SK-N-SH (cell line): Measurements from ENCODE around the gene CXorf65. TPM values are rescaled to one million over a fixed set of nuclear protein-coding genes. Genes with fewer than 3 reads are reported as not detected.

ENCODE experiments used
- CTCF ChIA-PET: fragments of 300-600, 350-600 bp; formaldehyde crosslinking; extraction: SDS; loops from one replicate; lab custom pipeline; 2021; lab: Yijun Ruan, JAX
- POLR2A ChIA-PET: fragments of 350-600 bp; sonication (Branson Sonifier 250); formaldehyde crosslinking; extraction: SDS; loops from one replicate; lab custom pipeline; 2020; ENCODE audit warnings: antibody characterized with exemption, inconsistent platforms; lab: Yijun Ruan, JAX
- DNase-seq: peaks from one replicate; pipeline ENCODE4 v3.0.0; 2012
- H2AFZ ChIP-seq: fragments of 200-600 bp; sonication (generic); 2 replicates; pipeline ENCODE4 v1.8.1; 2016; ENCODE audit warnings: antibody characterized with exemption, mild to moderate bottlenecking, low read depth
- H3F3A ChIP-seq: fragments of 200-600 bp; sonication (generic); replicated peaks from 2 replicates; pipeline ENCODE3; 2016; ENCODE audit warnings: antibody characterized with exemption, mild to moderate bottlenecking; ENCODE audit not compliant: insufficient read depth
- H3K27ac ChIP-seq, 2 experiments: fragments of 200-500 bp in 1 of 2; fragments of 200-600 bp in 1 of 2; sonication (Bioruptor generic) in 1 of 2; sonication (generic), shearing (Covaris generic) in 1 of 2; 2 replicates each; pipeline versions ENCODE4 v1.5.1 to v1.6.1; 2014 to 2016; ENCODE audit warnings: low read depth in 2 of 2, inconsistent platforms in 1 of 2, low read length in 1 of 2, mild to moderate bottlenecking in 1 of 2, mixed read lengths in 1 of 2
- H3K27me3 ChIP-seq: fragments of 200-600 bp; sonication (generic), shearing (Covaris generic); 2 replicates; pipeline ENCODE4 v1.6.1; 2016; ENCODE audit warnings: mixed run types; ENCODE audit not compliant: insufficient read depth
- H3K36me3 ChIP-seq, 2 experiments: fragments of 200-500 bp in 1 of 2; fragments of 200-600 bp in 1 of 2; sonication (Bioruptor generic) in 1 of 2; sonication (generic) in 1 of 2; replicated peaks in 1 of 2; 2 replicates each; pipeline versions ENCODE3 to v1.5.1; 2014 to 2016; ENCODE audit warnings: low read length in 1 of 2, mild to moderate bottlenecking in 1 of 2; ENCODE audit not compliant: insufficient read depth in 2 of 2, control insufficient read depth in 1 of 2
- H3K4me1 ChIP-seq, 2 experiments: fragments of 200-500 bp in 1 of 2; fragments of 200-600 bp in 1 of 2; sonication (Bioruptor generic) in 1 of 2; sonication (generic), shearing (Covaris generic) in 1 of 2; 2 replicates each; pipeline versions ENCODE4 v1.5.1 to v1.6.1; 2014 to 2016; ENCODE audit warnings: low read depth in 1 of 2, low read length in 1 of 2, mixed run types in 1 of 2; ENCODE audit not compliant: insufficient read depth in 2 of 2, control insufficient read depth in 1 of 2
- H3K4me2 ChIP-seq: fragments of 200-600 bp; sonication (generic), shearing (Covaris generic); 2 replicates; pipeline ENCODE4 v1.6.1; 2017; ENCODE audit warnings: mixed run types
- H3K4me3 ChIP-seq, 2 experiments: fragments of 200-500 bp in 1 of 2; fragments of 200-600 bp in 1 of 2; sonication (Bioruptor generic) in 1 of 2; sonication (generic), shearing (Covaris generic) in 1 of 2; 2 replicates each; pipeline versions ENCODE4 v1.5.1 to v1.8.1; 2014 to 2016; ENCODE audit warnings: low read depth in 2 of 2, inconsistent platforms in 1 of 2, low read length in 1 of 2, mild to moderate bottlenecking in 1 of 2, mixed read lengths in 1 of 2, moderate library complexity in 1 of 2
- H3K79me2 ChIP-seq: fragments of 200-600 bp; sonication (generic); 2 replicates; pipeline ENCODE4 v1.8.1; 2017; ENCODE audit warnings: mild to moderate bottlenecking; ENCODE audit not compliant: insufficient read depth
- H3K9ac ChIP-seq: fragments of 200-600 bp; sonication (generic); 2 replicates; pipeline ENCODE4 v1.6.1; 2017; ENCODE audit warnings: mixed run types
- H3K9me2 ChIP-seq: fragments of 200-600 bp; sonication (generic); 2 replicates; pipeline ENCODE4 v1.6.1; 2017; ENCODE audit warnings: mixed run types
- H3K9me3 ChIP-seq: fragments of 200-600 bp; sonication (generic); 2 replicates; pipeline ENCODE4 v1.6.1; 2017; ENCODE audit warnings: mixed run types, mild to moderate bottlenecking, moderate library complexity
- H4K20me1 ChIP-seq: fragments of 200-600 bp; sonication (generic); 2 replicates; pipeline ENCODE4 v1.6.1; 2017; ENCODE audit warnings: mild to moderate bottlenecking, mixed run types; ENCODE audit not compliant: insufficient read depth
- CHD2 ChIP-seq: fragments of 150-350 bp; IDR thresholded peaks from 2 replicates; pipeline ENCODE4 v1.6.1; 2018; ENCODE audit warnings: low read length; ENCODE audit not compliant: partially characterized antibody
- EZH2phosphoT487 ChIP-seq: fragments of 200-600 bp; sonication (generic); IDR thresholded peaks from 2 replicates; pipeline ENCODE4 v1.6.1; 2017; ENCODE audit warnings: low read depth, mixed run types, mild to moderate bottlenecking, antibody characterized with exemption, moderate library complexity, borderline replicate concordance
- FOSL2 ChIP-seq: IDR thresholded peaks from 2 replicates; pipeline ENCODE4 v1.4.0; 2012; ENCODE audit warnings: low read depth, mild to moderate bottlenecking, moderate library complexity, borderline replicate concordance
- FOXJ3 ChIP-seq: sonication (generic); formaldehyde crosslinking; IDR thresholded peaks from 2 replicates; pipeline ENCODE4 v1.5.1; 2020; ENCODE audit warnings: mild to moderate bottlenecking, missing genetic modification reagents
- FOXM1 ChIP-seq: IDR thresholded peaks from 2 replicates; pipeline ENCODE4 v1.4.0; 2012; ENCODE audit warnings: low read depth, mild to moderate bottlenecking
- JUND ChIP-seq: IDR thresholded peaks from 2 replicates; pipeline ENCODE4 v1.4.0; 2012
- MAX ChIP-seq: IDR thresholded peaks from 2 replicates; pipeline ENCODE4 v1.4.0; 2012; ENCODE audit warnings: low read depth
- MEF2A ChIP-seq: IDR thresholded peaks from 2 replicates; pipeline ENCODE4 v1.4.0; 2012; ENCODE audit warnings: low read depth, borderline replicate concordance
- NRF1 ChIP-seq: IDR thresholded peaks from 2 replicates; pipeline ENCODE4 v1.6.1; 2012; ENCODE audit warnings: low read depth, mild to moderate bottlenecking, low read length
- RAD21 ChIP-seq: IDR thresholded peaks from 2 replicates; pipeline ENCODE4 v1.6.1; 2012; ENCODE audit warnings: mild to moderate bottlenecking, low read length
- RCOR1 ChIP-seq: fragments of 150-350 bp; IDR thresholded peaks from 2 replicates; pipeline ENCODE4 v1.6.1; 2017; ENCODE audit warnings: antibody characterized with exemption, low read length
- RXRA ChIP-seq: IDR thresholded peaks from 2 replicates; pipeline ENCODE4 v1.4.0; 2012; ENCODE audit warnings: low read depth, mild to moderate bottlenecking, borderline replicate concordance
- SIN3A ChIP-seq: IDR thresholded peaks from 2 replicates; pipeline ENCODE4 v1.6.1; 2012; ENCODE audit warnings: low read depth, mild to moderate bottlenecking, low read length, moderate library complexity, borderline replicate concordance
- SMC3 ChIP-seq: IDR thresholded peaks from 2 replicates; pipeline ENCODE4 v1.6.1; 2012; ENCODE audit warnings: low read depth, low read length, improper control_type of control experiment
- TAF1 ChIP-seq: IDR thresholded peaks from 2 replicates; pipeline ENCODE4 v1.6.1; 2012; ENCODE audit warnings: low read depth, mild to moderate bottlenecking, low read length, moderate library complexity, borderline replicate concordance
- TCF12 ChIP-seq: IDR thresholded peaks from 2 replicates; pipeline ENCODE4 v1.4.0; 2012
- TEAD4 ChIP-seq: IDR thresholded peaks from 2 replicates; pipeline ENCODE4 v1.4.0; 2012; ENCODE audit warnings: mild to moderate bottlenecking, borderline replicate concordance; ENCODE audit not compliant: insufficient read depth
- YY1 ChIP-seq: IDR thresholded peaks from 2 replicates; pipeline ENCODE4 v1.4.0; 2012; ENCODE audit warnings: low read depth, mild to moderate bottlenecking
- WGBS: methylation state at CpG from one replicate; pipeline ENCODE4 v1.1.6; 2017; ENCODE audit warnings: low lambda C conversion rate; 5-methylcytosine and 5-hydroxymethylcytosine counted together
- polyA plus RNA-seq, 3 experiments: library from polyadenylated mRNA; depleted of rRNA; stranded (reverse); fragments of >200 nt; gene quantifications; 2 replicates each; pipeline ENCODE4 v1.2.3, GENCODE V29; 2012
- TF ChIP-seq, protein P1 (sequence below): IDR thresholded peaks from 2 replicates; pipeline ENCODE4; 2012

Gene CXorf65
- polyA plus RNA-seq, 1 of the 3 experiments (the other 2 are of a cell fraction): not detected

DNA sequence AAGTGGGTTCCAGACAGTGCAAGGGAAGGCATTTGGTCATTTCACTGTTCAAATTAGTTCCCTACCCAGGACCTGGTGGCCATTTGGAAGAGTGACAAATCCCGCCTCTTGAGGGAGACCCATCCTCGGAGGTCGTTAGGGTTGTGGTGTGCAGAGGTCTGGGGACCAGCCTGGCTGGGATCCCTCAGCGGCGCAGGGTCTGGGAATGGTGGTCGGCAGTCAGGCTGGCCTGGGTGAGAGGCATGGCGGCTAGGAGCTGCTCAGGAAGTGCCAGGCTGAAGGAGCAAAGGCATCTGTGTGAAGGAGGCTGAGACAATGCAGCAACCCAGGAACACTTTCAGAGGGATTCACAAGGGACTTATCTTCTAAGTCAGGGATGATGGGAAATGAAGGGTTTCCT lies 44.8 kb upstream of the CXorf65 start:
- no peak for TF ChIP-seq FOXJ3 (CRISPR knock-in tag)
- WGBS: 49% methylated on average over 4 of the region's 7 CpGs
- CTCF ChIA-PET: interaction anchor here (0.9 kb wide), 1 partner anchor 27 kb away, joined by 3 read pairs; no protein-coding TSS in a partner anchor
- no peaks in the 10 kb centered on the region for H3K36me3 ChIP-seq
- peaks cover 35% of the 10 kb centered on the region; the same call in 1 of the 2 replicates for H3K27me3 ChIP-seq
- H3K4me2 ChIP-seq: no peak overlapping the region
- POLR2A ChIA-PET: no interaction called here
- no peaks in the 10 kb centered on the region for H3K9me3 ChIP-seq
- H3K9ac ChIP-seq: no peak overlapping the region
- no peaks in the 10 kb centered on the region for H3F3A ChIP-seq
- no peaks in the 10 kb centered on the region for H3K9me2 ChIP-seq
- no peaks in the 10 kb centered on the region; a peak in 1 of 4 replicates for H3K4me1 ChIP-seq
- no peak overlapping the region for H2AFZ ChIP-seq
- no peak overlapping the region for H3K4me3 ChIP-seq
- H3K27ac ChIP-seq: no peak overlapping the region
- no peak for DNase-seq
- H4K20me1 ChIP-seq: no peaks in the 10 kb centered on the region
- H3K79me2 ChIP-seq: no peaks in the 10 kb centered on the region

DNA sequence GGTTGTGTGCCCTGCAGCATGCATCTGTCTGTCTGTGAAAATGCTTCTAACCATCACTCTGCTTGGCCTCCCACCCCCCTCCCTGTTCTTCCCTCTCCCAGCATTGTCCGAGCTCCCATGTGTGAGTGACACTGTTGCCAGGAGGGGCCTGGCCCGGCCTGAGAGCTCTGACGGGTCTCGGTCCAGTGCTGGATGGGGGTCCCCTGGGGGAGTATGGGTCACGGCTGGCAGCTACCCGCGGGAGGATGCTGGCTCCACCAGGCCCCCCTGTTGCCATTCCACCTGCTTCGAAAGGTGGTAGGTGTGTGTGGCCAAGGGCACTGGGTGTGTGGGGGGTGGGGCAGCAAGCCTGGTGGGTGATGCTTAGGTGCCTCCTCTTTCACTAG lies 41.7 kb upstream of the CXorf65 start:
- no peak overlapping the region for H3K4me2 ChIP-seq
- peaks cover 0 to 4% of the 10 kb centered on the region in 2 experiments; a peak in 1 of 4 replicates for H3K4me1 ChIP-seq
- H3F3A ChIP-seq: peaks cover 7% of the 10 kb centered on the region
- POLR2A ChIA-PET: interaction anchor here (0.6 to 0.7 kb wide), 2 partner anchors 11 to 154 kb away, joined by 3 to 5 read pairs; no protein-coding TSS in a partner anchor
- no peak overlapping the region for H3K27ac ChIP-seq
- no peaks in the 10 kb centered on the region for H3K9me2 ChIP-seq
- CTCF ChIA-PET: no interaction called here
- H3K36me3 ChIP-seq: no peaks in the 10 kb centered on the region
- no peak overlapping the region for H3K9ac ChIP-seq
- no peak overlapping the region for H2AFZ ChIP-seq
- H3K4me3 ChIP-seq: no peak overlapping the region
- no peak for DNase-seq
- peaks cover 23% of the 10 kb centered on the region; the same call in 1 of the 2 replicates for H3K27me3 ChIP-seq
- TF ChIP-seq FOXJ3 (CRISPR knock-in tag) (no peak), SMC3 (no peak), RCOR1 (no peak), FOSL2 (no peak), FOXM1 (no peak), TEAD4 (no peak), TCF12 (no peak), MEF2A (no peak), MAX (no peak), RXRA (no peak), RAD21 (no peak), CHD2 (no peak), NRF1 (no peak), EZH2phosphoT487 (no peak), YY1 (no peak), TAF1 (no peak), JUND (no peak), SIN3A (no peak)
- TF ChIP-seq, protein P1, sequence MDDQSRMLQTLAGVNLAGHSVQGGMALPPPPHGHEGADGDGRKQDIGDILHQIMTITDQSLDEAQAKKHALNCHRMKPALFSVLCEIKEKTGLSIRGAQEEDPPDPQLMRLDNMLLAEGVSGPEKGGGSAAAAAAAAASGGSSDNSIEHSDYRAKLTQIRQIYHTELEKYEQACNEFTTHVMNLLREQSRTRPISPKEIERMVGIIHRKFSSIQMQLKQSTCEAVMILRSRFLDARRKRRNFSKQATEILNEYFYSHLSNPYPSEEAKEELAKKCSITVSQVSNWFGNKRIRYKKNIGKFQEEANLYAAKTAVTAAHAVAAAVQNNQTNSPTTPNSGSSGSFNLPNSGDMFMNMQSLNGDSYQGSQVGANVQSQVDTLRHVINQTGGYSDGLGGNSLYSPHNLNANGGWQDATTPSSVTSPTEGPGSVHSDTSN: no peak
- no peaks in the 10 kb centered on the region for H3K79me2 ChIP-seq
- H3K9me3 ChIP-seq: no peaks in the 10 kb centered on the region
- WGBS: no CpG with 5 or more reads among the region's 8 CpGs
- no peaks in the 10 kb centered on the region for H4K20me1 ChIP-seq
